Measurements from ENCODE around the gene ROS1.

- peak in 1 of 2 donors; percentile 57 for TF ChIP-seq EGR1 (IDR thresholded peaks at IDR 0.05; ENCODE audit: low read depth in 2 of 2)
- TF ChIP-seq CTCF (IDR thresholded peaks at IDR 0.05; ENCODE audit: low read depth, low read length, missing input control), result no peak
- no peak for TF ChIP-seq SP1 (IDR thresholded peaks at IDR 0.05)
- peak in 1 of 2 donors; percentile 26 for TF ChIP-seq RXRA (IDR thresholded peaks at IDR 0.05)
- TF ChIP-seq REST (IDR thresholded peaks at IDR 0.05), result no peak
- no peak for TF ChIP-seq GABPA (IDR thresholded peaks at IDR 0.05 in 1 of 2, conservative IDR thresholded peaks at IDR 0.05 in 1 of 2)
- no peak for TF ChIP-seq ZBTB33 (IDR thresholded peaks at IDR 0.05)
- no peak for TF ChIP-seq NR2F2 (IDR thresholded peaks at IDR 0.05)
- TF ChIP-seq YY1 (IDR thresholded peaks at IDR 0.05), result no peak
- peak in 1 of 2 donors; percentile 9 for TF ChIP-seq JUND (IDR thresholded peaks at IDR 0.05)
- TF ChIP-seq ATF3 (IDR thresholded peaks at IDR 0.05), result no peak
These were observed 71.1 kb downstream of the ROS1 start for GRCh38 chr6:117354671-117355070.
